ENCODE results near the gene MSANTD2.

Gene MSANTD2

DNA sequence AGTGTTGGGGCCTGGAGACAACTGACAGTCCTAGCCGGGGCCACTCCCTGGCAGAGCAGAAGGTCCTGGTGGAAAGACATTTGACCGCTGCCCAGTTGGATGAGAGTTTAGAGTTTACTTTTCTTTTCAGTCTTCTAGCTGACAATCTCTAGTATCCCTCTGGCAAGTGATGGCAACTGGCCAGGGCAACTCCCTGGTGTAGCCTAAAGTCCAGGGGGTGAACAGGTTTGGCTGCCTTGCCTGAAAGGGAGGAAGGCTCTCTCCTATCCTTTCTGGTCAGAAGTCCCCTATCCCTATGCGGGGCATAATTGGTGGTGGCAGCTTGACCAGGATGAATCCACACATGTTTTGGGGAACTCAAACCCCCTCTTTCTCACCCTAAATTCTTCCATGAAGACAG is 16.8 kb upstream of the MSANTD2 start:
- DNase-seq (ENCODE audit: low read depth): no peak

DNA sequence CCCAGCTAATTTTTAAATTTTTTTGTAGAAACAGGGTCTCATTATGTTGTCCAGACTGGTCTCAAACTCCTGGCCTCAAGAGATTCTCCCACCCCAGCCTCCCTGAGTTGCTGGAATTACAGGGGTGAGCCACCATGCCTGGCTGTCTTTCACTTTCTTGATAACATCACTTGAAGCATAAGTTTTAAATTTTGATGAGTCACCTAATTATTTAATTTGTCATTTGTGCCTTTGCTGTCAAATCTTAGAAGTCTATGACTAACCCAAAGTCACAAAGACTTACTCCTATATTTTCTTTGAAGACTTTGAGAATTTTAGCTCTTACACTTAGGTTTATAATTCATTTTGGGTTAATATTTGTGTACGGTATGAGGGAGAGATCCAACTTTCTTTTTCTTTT is 14.5 kb upstream of the MSANTD2 start:
- no peak for DNase-seq (ENCODE audit: low read depth)

DNA sequence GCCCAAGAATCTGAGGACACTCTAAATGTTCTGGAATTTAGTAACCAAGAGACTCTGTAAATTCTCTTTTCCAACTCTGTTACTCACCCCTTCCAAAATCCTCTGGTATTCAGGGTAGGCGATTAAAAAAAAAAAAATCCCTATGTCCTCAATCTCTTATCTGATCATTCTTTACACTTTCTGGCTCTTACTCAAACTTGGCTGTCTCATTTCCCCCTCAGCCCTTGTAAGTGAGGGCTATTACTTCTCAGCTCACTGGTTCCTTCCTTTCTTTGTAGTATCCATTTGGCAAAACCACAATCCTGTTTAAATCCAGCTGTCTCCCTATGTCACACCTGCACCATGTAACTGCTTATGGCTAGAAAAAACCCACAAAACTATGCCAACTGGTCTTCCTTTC is 12.7 kb upstream of the MSANTD2 start:
- DNase-seq (ENCODE audit: low read depth): no peak

DNA sequence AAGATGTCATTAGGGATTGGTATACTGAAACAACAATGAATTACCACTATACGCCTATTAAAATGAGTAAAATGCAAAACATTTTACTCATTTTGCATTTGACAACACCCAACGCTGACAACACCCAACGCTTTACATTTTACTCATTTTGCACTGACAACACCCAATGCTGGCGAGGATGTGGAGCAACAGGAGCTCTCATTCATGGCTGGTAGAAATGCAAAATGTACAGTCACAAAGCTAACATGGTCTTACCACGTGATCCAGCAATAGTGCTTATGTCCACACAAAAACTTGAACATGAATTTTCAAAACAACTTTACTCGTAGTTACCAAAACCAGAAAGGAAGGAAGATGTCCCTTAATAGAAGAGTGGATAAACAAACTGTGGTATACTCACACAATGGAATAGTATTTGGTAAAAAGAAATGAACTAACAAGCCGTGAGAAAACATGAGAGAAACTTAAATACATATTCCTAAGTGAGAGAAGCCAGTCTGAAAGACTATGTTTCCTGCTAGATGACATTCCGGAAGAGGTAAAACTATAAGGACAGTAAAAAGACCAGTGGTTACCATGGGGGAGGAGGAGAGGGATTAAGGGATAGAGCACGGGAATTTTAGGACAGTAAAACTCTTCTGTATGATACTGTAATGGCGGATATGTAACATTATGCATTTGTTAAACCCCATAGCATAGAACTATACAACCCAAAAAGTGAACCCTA is 11.4 kb upstream of the MSANTD2 start:
- no peak for DNase-seq (ENCODE audit: low read depth)

DNA sequence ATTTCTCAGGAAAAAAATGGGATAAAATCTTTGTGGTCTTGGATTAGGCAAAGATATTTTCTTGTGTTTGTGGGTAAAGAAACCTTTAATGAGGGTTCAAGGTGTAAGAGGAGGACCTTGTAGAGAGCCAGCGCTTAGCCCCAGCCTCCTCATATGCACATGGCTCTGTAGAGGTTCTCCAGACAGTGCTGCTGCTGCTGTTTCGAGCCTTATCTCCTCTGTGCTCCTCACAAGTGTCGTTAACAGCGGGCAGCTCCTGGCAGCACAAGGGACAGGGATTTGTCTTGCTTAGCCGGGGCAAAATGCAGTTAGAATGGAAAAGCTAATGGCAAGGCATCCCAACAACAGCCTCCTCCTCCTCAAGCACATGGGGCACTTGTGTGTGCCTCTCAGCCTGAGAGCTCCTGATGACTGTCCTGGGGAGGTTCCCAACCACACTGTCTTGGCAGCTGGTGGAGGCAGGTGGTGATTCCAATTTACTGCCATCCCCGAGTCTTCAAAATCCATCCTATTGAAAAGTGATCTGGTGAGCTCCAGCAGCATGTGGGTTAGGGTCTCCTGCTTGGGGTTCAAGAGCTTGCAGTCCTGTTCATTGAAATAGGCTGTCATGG is 7.6 kb upstream of the MSANTD2 start:
- DNase-seq (ENCODE audit: low read depth): no peak

DNA sequence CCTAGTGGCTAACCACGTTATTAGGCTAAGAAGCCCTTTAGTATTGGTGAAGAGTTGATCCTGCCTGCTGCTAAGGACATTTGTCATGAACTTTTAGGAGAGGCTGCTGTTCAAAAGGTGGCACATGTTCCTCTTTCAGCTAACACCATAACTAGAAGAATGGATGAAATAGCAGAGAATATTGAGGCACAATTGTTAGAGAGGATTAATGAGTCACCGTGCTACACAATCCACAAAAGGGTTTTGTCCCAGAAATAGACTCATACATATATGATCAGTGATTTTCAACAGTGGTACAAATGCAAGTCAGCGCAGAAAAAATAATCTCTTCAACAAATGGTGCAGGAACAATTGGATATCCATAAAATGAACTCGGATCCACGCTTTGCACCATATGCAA is 7.0 kb upstream of the MSANTD2 start:
- no peak for DNase-seq (ENCODE audit: low read depth)

DNA sequence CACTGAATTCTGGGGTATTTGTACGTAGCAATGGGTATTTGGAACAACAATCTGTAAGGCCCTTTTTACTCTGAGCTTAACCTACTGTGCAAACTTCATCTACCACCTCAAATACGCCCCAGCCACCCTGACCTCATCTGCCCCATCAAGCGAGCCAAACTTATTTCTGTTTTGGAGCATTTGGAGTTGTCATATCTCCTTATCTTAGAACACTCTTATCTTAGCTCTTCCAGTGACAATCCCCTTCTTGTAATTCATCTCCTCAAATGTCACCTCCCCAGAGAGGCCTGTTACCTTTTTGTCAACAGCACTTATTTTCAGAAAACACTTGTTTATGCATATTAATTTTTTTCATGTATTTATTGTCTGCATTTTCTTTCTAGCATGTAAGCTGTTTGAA is 4.7 kb upstream of the MSANTD2 start:
- no peak for DNase-seq (ENCODE audit: low read depth)

DNA sequence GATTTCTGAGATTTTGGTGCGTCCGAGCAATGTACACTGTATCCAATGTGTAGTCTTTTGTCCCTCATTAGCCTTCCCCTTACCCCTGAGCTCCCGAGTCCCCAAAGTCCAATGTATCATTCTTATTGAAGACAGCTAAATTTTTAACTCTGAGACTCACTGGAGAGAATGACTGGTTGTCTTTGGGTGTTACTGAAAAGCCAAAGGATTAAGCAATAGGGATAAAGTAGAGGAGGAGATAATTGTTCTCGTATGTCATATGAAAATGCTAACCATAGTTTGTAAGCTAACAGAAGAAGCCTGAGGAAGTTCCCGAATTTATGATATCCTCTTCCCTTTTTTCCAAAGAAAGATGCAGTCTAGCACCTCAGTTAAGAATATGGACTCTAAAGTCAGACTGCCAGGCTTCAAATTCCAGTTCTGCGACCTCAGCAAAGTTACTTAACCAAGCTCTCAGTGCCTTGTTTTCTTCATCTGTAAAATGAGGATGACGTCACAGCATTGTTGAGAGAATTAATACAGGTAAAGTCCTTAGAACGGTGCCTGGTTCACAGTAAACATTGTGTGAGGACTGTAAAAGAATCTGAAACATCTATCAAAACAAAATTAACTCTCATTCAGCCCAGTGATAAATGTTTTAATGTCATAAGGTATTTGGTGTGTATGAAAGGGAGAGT is 1.6 kb upstream of the MSANTD2 start:
- no peak for DNase-seq (ENCODE audit: low read depth)

DNA sequence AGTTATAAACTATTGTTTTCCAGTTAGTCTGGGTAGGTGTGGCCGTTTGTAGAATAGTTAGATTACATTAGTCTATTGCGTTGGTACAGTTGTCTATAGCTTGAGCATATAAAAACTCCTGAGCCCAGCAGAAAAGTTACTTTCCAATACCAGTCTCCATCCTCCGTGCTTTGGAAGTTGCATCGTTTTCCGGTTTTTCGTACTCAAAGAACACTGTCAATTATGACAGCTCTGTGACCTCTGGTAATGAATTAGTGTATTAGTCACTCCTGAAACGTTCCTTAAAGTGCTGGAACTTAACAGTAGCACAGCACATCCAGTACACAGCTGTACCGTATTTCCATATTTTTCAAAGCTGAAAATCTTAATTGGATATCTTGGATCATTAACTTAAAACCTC is 808 bp upstream of the MSANTD2 start:
- DNase-seq (ENCODE audit: low read depth): no peak

DNA sequence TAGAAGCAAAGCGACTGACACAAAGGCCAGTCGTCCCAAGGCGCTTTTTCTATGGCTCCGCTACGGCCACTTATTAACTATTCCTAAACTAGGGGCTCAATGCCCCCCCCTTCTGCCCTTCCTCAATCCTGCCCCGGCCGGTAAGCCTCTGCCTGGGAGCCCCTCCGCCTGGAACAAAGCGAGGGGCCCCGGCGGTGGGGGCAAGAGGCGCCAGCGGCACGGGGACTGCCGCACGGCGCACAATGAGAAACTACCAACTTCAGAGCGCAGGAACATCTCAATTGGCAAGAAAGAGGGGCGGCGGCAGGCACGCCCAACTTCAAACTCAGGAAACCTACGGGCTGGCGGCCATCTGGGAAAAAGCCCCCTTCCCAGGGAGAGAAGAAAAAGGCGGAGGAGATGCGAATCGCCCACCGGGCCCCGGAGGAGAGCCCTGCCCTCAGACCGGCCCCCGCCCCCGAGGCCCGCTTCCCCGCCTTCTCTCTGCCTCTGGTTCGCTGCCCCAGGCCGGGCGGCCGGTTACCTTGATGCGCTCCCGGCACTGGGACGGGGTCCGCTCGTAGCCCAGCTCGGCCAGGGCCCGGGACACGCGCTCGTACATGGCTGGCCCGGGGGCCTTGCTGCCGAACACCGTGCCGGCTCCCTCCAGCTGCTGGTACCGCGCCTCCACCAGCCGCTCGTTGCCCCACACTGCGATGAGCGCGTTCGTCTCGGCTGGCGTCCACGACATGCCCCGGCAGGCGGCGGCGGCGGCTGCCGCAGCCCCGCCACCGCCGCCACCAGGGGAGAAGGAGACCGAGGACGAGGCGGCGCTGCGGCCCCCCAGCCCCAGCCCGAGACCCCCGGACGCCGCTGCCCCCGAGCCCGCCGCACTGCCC is 619 bp downstream of the MSANTD2 start:
- DNase-seq (ENCODE audit: low read depth): peak; percentile 35

DNA sequence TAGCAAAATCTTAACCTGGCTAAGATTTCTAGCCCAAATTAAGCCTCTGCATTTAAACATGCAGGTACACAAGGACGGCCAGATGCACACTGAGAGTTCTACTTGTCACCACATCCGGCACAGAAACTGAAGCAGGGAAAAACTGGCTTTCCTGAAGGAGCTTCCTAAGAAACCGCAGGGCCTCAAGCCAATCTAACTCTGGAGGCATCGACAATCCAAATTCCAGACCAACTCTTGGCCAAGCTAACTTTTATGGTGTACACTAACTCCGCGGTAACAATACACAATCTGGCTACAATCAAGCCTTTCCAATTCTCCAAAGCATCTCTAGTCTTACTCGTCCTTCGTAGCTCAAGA is 1.2 kb downstream of the MSANTD2 start:
- DNase-seq (ENCODE audit: low read depth): no peak

DNA sequence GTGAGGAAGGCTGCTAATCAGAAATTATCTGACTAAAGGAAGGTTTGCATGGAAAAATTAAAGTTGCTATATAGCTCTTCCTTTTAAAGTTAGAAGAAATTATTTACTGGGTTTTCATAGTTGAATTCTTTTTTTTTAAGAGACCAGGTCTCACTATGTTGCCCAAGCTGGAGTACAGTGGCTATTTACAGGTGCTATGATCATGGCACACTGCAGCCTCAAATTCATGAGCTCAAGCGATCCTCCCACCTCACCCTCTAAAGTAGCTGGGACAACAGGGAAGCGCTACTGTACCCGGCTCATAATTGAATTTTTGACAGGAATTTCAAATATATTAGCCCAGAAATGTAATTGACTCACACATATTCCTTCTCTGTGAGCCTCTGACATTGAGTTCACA is 3.9 kb downstream of the MSANTD2 start:
- DNase-seq (ENCODE audit: low read depth): no peak

DNA sequence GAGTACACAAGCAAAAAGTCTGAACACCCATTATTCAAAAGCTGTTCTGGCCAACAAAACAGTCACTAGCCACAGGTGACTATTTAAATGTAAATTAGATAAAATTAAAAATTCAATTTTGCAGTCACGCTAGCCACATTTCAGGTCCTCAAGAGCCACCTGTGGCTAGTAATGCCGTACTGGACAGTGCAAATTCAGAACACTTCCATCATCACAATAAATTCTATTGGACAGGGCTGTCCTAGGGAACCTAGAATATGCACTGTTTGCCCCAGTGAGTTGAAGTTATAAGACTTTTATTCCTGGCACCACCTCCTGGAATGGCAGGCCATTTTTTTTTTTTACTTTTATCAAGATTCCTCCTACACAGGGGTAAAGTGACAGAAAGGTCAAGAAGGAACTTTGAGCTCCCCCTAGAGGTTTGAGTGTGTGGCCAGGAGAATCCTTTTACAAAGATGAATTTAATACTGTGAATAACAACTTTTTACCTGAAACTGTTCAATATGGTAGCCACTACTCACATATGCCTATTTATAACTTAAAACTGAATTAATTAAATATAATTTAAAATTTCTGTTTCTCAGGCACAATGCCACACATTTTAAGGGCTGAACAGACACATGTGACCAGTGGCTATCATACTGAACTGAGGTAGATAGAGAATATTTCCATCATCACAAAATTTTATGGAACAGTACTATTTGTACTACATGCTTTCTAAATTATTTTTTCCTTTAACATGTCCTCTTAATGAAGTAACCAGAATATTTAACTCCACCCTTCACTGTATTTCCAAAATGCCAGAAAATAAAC is 6.5 kb downstream of the MSANTD2 start:
- no peak for DNase-seq (ENCODE audit: low read depth)

DNA sequence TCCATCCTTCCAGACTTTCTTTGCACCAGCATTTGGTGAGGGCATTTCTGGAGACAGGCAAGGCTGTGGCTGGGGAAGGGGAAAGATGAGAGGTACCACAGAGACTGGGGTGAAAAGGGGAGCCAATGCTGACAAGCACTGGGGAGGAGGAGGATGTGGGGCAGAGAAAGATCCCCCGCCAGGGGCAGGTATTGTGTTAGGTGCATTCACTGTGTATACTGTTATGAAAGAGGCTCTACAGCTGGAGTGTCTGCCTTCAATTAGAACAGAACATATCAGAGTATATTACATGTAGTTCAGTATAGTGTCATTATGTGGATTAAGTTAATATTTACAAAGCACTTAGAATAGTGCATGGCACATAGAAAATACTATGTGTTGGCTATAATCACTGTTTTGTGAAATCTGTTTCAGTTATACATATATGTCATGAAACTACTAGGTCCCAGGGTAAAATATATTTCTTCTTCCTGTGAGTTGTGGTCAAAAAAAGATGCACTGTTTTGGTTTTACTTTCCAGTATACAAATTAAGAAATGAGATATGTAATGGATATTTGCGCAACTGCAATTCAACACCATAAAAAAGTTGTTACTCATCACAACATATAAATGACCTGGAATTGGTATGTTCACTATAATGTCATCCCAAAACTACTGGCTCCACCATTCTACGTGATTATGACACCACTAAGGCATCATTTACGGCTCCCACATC is 8.4 kb downstream of the MSANTD2 start:
- no peak for DNase-seq (ENCODE audit: low read depth)

DNA sequence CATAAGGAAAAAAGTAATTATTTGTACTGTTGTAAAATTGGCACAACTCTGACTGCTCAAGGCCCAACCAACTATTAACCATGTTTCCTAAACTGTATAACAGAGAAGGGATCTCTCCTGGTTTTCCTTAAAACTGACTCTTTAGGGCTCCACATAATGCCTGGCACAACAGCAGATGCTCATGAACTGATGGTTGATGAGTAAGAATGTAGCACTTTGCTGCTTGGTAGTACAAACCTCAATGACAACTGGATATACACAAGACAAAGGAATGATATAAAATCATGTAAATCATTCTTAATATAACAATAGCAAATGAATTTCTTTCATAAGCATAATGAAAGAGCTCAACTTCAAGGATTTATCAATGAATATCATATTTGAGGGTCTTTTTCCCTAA is 11.7 kb downstream of the MSANTD2 start:
- DNase-seq (ENCODE audit: low read depth): no peak

DNA sequence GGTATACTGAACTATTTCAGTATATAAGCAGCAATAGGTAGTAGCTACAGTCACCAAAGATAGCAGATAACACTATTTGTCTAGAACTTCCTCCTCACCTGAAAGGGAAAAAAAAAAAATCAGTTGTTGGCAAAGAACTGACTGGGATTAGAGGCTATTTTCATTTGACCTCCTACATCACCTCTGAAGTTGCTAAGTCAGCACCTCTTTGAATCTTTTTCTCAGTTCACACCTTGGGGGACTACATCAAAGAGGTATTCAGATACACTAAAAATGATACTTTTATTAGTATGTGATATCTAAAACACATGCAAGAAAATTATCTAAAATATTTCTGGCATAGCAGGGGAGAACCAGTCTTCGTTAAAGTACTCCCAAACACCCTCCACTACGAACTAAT is 16.2 kb downstream of the MSANTD2 start:
- DNase-seq (ENCODE audit: low read depth): no peak

DNA sequence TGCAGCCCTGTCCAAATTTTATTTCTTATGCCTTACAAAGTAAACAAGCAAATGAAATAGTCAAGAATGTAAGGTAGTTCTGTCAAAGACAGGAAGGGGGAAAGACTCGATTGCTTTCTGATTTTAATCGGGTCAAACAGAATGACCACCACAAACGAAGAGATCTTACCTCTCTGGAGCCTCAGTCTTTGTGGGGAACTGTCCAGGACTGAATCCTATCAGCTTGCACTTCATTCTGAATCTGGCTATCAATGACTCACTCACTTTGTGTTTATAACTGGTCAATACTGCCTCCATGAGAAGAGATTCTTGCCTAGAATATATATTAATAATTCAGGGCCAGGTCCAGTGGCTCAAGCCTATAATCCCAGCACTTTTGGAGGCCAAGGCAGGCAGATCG is 17.2 kb downstream of the MSANTD2 start:
- no peak for DNase-seq (ENCODE audit: low read depth)

DNA sequence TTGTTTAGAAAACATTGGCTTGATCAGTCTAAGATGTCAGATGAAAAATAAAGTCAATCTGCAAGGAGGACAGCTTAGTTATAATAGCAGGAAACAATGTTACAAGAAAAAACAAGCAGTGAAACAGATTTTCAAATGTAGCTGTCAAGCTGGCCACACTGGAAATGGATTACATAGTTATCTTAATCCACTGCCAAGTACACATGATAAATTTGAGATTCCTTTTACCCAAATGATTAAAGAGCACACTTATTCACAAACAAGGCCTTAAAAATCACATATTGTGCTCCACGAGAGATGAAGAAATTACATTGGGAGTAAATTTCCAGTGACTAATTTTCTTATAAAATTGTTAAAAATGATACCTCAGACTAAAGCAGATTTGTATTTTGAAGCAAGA is 20.6 kb downstream of the MSANTD2 start:
- no peak for DNase-seq (ENCODE audit: low read depth)

DNA sequence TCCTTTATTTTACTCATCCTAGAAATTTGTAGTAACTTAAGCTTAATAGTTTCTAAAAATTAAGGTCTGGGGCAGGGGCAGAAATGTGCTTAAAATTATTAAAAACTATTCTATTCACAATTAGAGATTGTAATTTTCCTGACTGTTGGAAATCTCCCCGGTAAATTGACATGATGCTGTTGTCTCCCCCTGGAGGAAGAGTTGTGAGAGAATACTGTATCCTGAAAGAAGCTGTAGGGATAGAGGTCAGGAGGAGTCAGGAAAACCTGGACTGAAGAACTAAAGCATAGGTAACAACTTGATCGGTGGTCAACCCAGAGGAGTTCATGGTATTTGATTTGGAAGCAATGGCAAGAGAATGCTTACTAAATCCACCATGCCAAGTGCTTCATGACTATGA is 21.9 kb downstream of the MSANTD2 start:
- no peak for DNase-seq (ENCODE audit: low read depth)

DNA sequence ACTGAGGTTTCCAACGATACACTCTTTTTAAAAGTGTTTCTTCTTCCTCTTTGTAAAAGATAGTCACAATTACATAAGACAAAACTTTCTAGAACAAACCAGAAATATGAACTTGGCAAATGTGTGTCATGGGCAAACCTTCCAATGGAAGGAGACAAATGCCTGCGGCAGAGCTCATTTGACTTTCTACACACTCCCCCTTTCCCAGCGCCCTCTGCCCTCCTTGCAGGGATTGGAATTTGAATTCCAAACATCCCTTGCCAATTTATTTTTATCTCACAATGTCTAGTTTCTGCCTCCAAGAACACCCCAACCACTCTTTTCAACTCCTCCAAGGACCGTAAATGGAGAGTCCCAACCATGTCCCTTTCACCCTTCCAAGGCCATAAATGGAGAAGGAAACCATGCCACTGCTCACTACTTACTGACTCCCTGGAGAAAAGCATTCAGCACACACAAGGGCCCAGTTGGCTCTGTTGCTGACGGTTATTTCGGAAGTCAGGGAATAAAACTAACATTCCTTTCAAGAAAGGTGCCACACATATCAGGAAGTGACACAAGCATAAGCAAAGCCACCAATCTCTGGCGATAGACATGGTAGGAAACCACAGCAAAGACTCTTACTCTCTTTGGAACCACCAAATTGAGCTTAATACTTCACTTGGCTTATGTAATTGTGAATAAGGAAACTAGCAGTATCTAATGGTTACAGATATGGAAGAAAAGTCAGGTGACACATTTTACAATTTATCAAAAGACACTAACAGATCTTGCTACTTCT is 23.2 kb downstream of the MSANTD2 start:
- no peak for DNase-seq (ENCODE audit: low read depth)
